ENCODE results near the gene SETD2.
"Not testable (repeated sequence)": the region's sequence is repeated elsewhere in the genome, so short reads cannot be mapped to it uniquely, and the experiment has no call there.

Gene SETD2

DNA sequence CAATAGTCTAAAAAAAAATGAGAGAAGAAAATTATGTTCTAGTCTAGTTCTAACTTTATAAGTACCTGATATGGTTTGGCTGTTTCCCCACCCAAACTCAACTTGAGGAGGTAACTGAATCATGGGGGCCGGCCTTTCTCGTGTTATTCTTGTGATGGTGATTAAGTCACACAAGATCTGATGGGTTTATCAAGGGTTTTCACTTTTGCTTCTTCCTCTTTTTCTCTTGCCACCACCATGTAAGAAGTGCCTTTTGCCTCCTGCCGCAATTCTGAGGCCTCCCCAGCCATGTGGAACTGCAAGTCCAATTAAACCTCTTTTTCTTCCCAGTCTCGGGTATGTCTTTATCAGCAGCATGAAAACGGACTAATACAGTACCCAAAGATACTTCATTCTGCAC, 44.5 kb downstream of the SETD2 start:
- H3K9ac ChIP-seq (ENCODE audit: low read length); H3K27me3 ChIP-seq (ENCODE audit: control insufficient read depth in 1 of 2, insufficient read depth in 2 of 2, low read length in 2 of 2); H3K27ac ChIP-seq (ENCODE audit: low read depth, low read length); H3K4me1 ChIP-seq (ENCODE audit: insufficient read depth, low read length); H3K4me3 ChIP-seq (ENCODE audit: low read depth in 1 of 2, low read length in 2 of 2); H3K9me3 ChIP-seq (ENCODE audit: low read length): not testable (repeated sequence)
- H3K36me3 ChIP-seq (ENCODE audit: insufficient read depth, low read length) = peaks cover 23% of the 10 kb centered on the region

DNA sequence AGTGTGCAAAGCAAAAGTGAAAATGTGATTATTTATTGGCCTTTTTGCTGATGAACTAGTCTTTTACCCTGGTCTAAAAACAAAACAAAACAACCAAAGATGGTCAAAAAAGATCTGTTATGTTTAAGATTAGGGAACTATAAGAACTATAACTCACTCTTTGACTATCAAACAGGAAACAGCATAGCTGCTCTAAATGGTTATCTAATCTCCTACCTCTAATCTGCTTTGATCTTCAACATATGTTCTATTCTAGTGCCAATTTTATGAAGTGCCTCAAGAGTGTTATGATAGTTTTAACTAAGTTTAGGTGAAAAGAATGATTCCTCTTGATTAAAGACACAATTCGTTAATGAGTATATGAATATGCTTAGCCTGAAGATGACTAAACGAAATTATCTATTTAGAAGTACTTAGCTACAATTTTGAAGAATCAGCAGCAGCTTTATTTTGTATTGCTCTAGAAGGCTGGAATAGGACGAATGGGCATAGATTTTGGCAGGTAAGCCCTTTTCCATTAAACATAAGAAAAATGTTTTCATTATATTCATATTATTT, 46.0 kb downstream of the SETD2 start:
- Histone ChIP-seq H3K9ac (ENCODE audit: low read length) (no peak overlapping the region), H3K27me3 (ENCODE audit: control insufficient read depth in 1 of 2, insufficient read depth in 2 of 2, low read length in 2 of 2) (no peaks in the 10 kb centered on the region), H3K27ac (ENCODE audit: low read depth, low read length) (no peak overlapping the region), H3K36me3 (ENCODE audit: insufficient read depth, low read length) (peaks cover 20% of the 10 kb centered on the region), H3K9me3 (ENCODE audit: low read length) (no peaks in the 10 kb centered on the region), H3K4me1 (ENCODE audit: insufficient read depth, low read length) (no peaks in the 10 kb centered on the region), H3K4me3 (ENCODE audit: low read depth in 1 of 2, low read length in 2 of 2) (no peak overlapping the region)

DNA sequence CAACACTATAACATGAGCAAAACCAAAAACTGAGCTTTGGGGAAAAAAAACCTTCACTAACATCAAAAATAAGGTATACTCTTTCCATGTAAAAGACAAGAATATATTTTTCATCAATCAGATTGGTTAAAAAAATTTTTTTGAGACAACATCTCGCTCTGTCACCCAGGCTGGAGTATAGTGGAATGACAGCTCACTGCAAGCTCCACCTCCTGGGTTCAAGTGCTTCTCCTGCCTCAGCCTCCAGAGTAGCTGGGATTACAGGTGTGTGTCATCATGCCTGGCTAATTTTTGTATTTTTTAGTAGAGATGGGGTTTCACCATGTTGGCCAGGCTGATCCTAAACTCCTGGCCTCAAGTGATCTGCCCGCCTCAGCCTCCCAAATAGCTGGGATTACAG, 48.4 kb downstream of the SETD2 start:
- H3K4me3 ChIP-seq (ENCODE audit: low read depth in 1 of 2, low read length in 2 of 2); H3K4me1 ChIP-seq (ENCODE audit: insufficient read depth, low read length); H3K27ac ChIP-seq (ENCODE audit: low read depth, low read length); H3K9ac ChIP-seq (ENCODE audit: low read length); H3K9me3 ChIP-seq (ENCODE audit: low read length); H3K27me3 ChIP-seq (ENCODE audit: control insufficient read depth in 1 of 2, insufficient read depth in 2 of 2, low read length in 2 of 2): not testable (repeated sequence)
- peaks cover 19% of the 10 kb centered on the region for H3K36me3 ChIP-seq (ENCODE audit: insufficient read depth, low read length)

DNA sequence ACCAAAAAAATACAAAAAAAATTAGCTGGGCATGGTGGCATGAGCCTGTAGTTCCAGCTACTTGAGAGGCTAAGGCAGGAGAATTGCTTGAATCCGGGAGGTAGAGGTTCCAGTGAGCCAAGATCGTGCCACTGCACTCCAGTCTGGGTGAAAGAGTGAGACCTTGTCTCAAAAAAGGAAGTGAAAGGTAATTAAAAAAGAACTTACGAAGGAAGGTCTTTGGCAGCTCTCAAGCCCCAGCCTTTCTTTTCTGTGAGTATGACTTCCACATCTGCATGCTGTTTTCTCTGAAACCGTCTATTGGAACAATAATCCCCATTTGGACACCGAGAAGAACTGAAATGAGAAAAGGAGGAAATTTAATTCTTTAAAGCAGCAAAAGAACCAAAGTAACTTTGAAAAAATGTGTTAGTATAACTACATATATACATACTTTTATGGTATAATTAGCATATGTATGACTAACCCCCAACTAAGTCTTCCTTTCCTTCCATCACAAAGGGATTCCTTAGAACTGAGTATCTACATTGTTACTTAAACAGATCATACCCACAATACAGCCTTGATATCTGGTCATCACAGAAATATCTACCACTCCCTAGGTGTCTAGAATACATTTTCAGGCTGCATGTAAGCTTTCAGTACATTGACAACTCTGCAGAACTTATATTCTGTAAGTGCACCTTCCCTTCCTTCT, 50.1 kb downstream of the SETD2 start:
- Histone ChIP-seq H3K4me1 (ENCODE audit: insufficient read depth, low read length) (no peaks in the 10 kb centered on the region), H3K9me3 (ENCODE audit: low read length) (no peaks in the 10 kb centered on the region), H3K4me3 (ENCODE audit: low read depth in 1 of 2, low read length in 2 of 2) (no peak overlapping the region), H3K27ac (ENCODE audit: low read depth, low read length) (no peak overlapping the region), H3K27me3 (ENCODE audit: control insufficient read depth in 1 of 2, insufficient read depth in 2 of 2, low read length in 2 of 2) (no peaks in the 10 kb centered on the region), H3K9ac (ENCODE audit: low read length) (no peak overlapping the region), H3K36me3 (ENCODE audit: insufficient read depth, low read length) (peaks cover 19% of the 10 kb centered on the region)

DNA sequence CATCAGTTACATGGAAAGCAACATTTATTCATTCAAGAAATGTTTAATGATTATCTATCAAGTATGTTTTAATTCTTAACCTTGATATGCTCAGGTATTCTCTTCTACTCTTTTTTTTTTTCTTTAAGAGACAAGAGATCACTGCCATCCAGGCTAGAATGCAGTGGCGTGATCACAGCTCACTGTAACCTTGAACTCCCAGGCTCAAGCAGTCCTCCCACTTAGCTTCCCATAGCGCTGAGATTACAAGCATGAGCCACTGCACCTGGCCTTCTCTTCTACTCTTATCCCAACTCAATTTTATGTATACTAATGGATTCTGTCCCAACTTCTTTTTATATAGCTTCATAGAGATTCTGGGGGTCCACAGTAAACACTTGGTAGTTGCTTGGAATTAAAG, 50.9 kb downstream of the SETD2 start:
- Histone ChIP-seq H3K9me3 (ENCODE audit: low read length) (no peaks in the 10 kb centered on the region), H3K36me3 (ENCODE audit: insufficient read depth, low read length) (peaks cover 19% of the 10 kb centered on the region), H3K9ac (ENCODE audit: low read length) (no peak overlapping the region), H3K4me3 (ENCODE audit: low read depth in 1 of 2, low read length in 2 of 2) (no peak overlapping the region), H3K27me3 (ENCODE audit: control insufficient read depth in 1 of 2, insufficient read depth in 2 of 2, low read length in 2 of 2) (no peaks in the 10 kb centered on the region), H3K4me1 (ENCODE audit: insufficient read depth, low read length) (no peaks in the 10 kb centered on the region), H3K27ac (ENCODE audit: low read depth, low read length) (no peak overlapping the region)

DNA sequence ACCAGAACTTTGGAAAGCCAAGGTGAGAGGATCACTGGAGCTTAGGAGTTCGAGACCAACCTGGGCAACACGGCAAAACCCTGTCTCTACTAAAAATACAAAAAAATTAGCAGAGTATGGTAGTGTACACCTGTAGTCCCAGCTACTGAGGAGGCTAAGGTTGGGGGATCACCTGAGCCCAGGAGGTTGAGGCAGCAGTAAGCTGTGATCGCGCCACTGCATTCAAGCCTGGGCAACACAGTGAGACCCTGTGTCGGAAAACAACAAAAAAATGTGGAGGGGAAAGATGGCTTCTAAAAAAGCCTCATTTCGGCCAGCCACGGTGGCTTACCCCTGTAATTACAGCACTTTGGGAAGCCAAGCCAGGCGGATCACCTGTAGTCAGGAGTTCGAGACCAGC, 54.5 kb downstream of the SETD2 start:
- Histone ChIP-seq H3K4me3 (ENCODE audit: low read depth in 1 of 2, low read length in 2 of 2) (no peak overlapping the region), H3K27ac (ENCODE audit: low read depth, low read length) (no peak overlapping the region), H3K4me1 (ENCODE audit: insufficient read depth, low read length) (no peaks in the 10 kb centered on the region), H3K9me3 (ENCODE audit: low read length) (no peaks in the 10 kb centered on the region), H3K27me3 (ENCODE audit: control insufficient read depth in 1 of 2, insufficient read depth in 2 of 2, low read length in 2 of 2) (no peaks in the 10 kb centered on the region), H3K36me3 (ENCODE audit: insufficient read depth, low read length) (peaks cover 19% of the 10 kb centered on the region), H3K9ac (ENCODE audit: low read length) (no peak overlapping the region)

DNA sequence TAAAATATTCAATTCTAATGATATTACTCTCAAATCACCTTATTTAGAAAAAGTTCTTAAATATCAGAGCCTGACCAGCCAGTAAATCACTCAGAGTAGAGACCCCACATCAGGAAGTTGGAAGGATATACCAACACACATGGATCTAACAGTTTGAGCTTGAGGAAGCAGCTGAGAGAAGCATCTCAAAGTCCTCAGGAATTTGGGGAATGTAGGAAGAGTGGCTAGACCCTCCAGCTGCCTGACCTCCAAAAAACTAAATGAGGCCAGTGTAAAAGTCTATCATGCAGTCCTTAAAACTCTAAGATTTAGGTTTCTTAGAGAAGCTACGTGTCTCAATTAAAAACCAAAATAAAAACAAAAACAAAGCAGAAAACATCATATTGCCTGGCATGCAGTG, 55.4 kb downstream of the SETD2 start:
- no peak overlapping the region for H3K27ac ChIP-seq (ENCODE audit: low read depth, low read length)
- H3K4me3 ChIP-seq (ENCODE audit: low read depth in 1 of 2, low read length in 2 of 2) = no peak overlapping the region
- peaks cover 14% of the 10 kb centered on the region for H3K36me3 ChIP-seq (ENCODE audit: insufficient read depth, low read length)
- H3K27me3 ChIP-seq (ENCODE audit: control insufficient read depth in 1 of 2, insufficient read depth in 2 of 2, low read length in 2 of 2) = no peaks in the 10 kb centered on the region
- H3K4me1 ChIP-seq (ENCODE audit: insufficient read depth, low read length) = no peaks in the 10 kb centered on the region
- no peaks in the 10 kb centered on the region for H3K9me3 ChIP-seq (ENCODE audit: low read length)
- H3K9ac ChIP-seq (ENCODE audit: low read length) = no peak overlapping the region

DNA sequence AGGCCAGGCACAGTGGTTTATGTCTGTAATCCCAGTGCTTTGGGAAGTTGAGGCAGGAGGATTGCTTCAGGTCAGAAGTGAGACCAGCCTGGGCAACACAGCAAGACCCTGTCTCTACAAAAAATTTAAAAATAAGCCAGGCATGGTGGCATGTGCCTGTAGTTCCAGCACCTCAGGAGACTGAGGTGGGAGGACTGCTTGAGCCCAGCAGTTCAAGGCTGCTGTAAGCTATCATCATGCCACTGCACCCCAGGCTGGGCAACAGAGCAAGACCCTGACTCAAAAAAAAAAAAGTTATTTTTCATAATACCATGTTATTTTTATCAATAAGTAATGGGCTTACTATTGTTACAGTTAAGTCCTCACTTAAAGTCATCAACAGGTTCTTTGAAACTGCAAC, 59.7 kb downstream of the SETD2 start:
- no peak overlapping the region for H3K27ac ChIP-seq (ENCODE audit: low read depth, low read length)
- H3K4me3 ChIP-seq (ENCODE audit: low read depth in 1 of 2, low read length in 2 of 2) = no peak overlapping the region
- no peaks in the 10 kb centered on the region for H3K4me1 ChIP-seq (ENCODE audit: insufficient read depth, low read length)
- H3K9me3 ChIP-seq (ENCODE audit: low read length) = no peaks in the 10 kb centered on the region
- no peak overlapping the region for H3K9ac ChIP-seq (ENCODE audit: low read length)
- peaks cover 7% of the 10 kb centered on the region for H3K36me3 ChIP-seq (ENCODE audit: insufficient read depth, low read length)
- no peaks in the 10 kb centered on the region for H3K27me3 ChIP-seq (ENCODE audit: control insufficient read depth in 1 of 2, insufficient read depth in 2 of 2, low read length in 2 of 2)

DNA sequence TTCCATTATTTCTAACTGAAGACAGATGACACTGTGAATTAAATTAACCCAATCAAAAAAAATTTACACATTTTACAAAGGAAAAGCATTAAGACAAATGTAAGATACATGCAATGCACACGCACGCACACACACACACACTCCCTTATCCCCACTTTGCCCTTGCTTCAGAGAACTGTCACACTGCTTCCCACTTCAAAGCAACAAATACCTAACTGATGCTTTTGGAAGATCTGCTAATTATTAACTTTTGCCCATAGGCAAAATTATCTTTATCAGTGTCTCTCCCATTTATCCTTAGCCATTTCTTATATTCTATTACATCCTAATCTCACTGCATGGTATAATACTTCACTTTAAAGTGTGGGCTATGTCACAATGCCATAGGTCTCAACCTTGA, 60.3 kb downstream of the SETD2 start:
- no peak overlapping the region for H3K9ac ChIP-seq (ENCODE audit: low read length)
- no peak overlapping the region for H3K4me3 ChIP-seq (ENCODE audit: low read depth in 1 of 2, low read length in 2 of 2)
- no peak overlapping the region for H3K27ac ChIP-seq (ENCODE audit: low read depth, low read length)
- no peaks in the 10 kb centered on the region for H3K9me3 ChIP-seq (ENCODE audit: low read length)
- no peaks in the 10 kb centered on the region for H3K27me3 ChIP-seq (ENCODE audit: control insufficient read depth in 1 of 2, insufficient read depth in 2 of 2, low read length in 2 of 2)
- peaks cover 7% of the 10 kb centered on the region for H3K36me3 ChIP-seq (ENCODE audit: insufficient read depth, low read length)
- H3K4me1 ChIP-seq (ENCODE audit: insufficient read depth, low read length) = no peaks in the 10 kb centered on the region

DNA sequence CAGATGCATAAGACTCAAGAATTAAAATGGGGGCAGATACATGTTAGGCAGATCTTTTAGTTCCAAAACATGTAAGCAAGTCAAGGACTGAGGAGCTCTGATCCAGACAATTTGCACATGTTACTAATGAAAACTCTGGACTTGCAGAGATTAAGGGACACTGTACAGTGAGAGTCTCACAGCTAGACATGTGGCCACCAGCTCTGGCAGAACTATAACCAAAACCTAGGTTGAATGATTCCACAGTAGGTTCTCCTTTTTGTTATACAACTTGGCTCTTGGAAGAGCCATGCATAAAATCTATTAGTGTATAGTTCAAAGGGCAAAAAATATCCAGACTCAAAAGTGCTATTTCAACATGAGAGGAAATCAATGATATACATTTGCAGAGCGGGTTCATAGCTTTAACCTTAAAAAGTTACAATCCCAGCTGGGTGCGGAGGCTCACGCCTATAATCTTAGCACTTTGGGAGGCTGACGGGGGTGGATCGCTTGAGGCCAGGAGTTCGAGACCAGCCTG, 61.8 kb downstream of the SETD2 start:
- Histone ChIP-seq H3K36me3 (ENCODE audit: insufficient read depth, low read length) (peaks cover 8% of the 10 kb centered on the region), H3K4me3 (ENCODE audit: low read depth in 1 of 2, low read length in 2 of 2) (no peak overlapping the region), H3K27me3 (ENCODE audit: control insufficient read depth in 1 of 2, insufficient read depth in 2 of 2, low read length in 2 of 2) (no peaks in the 10 kb centered on the region), H3K4me1 (ENCODE audit: insufficient read depth, low read length) (no peaks in the 10 kb centered on the region), H3K27ac (ENCODE audit: low read depth, low read length) (no peak overlapping the region), H3K9ac (ENCODE audit: low read length) (no peak overlapping the region), H3K9me3 (ENCODE audit: low read length) (no peaks in the 10 kb centered on the region)

DNA sequence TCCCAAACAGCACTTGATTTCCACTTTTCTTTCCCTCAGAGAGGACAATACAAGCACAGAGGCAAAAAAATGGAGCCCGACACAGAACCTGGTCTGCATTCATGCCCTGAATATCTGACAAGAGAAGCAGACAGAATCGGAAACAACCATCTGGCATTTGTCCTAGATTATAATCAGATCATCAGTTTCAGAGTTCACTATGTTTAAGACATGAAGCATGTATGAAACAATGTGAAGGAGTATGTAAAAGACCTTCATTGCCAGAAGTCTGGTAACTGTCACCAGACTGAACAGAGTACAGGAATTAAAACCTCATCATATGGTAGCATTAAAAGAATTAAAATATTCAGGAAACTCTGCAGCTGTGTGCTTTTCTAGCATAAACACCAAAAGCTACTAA, 65.0 kb downstream of the SETD2 start:
- H3K4me3 ChIP-seq (ENCODE audit: low read depth in 1 of 2, low read length in 2 of 2) = no peak overlapping the region
- H3K4me1 ChIP-seq (ENCODE audit: insufficient read depth, low read length) = no peaks in the 10 kb centered on the region
- H3K27ac ChIP-seq (ENCODE audit: low read depth, low read length) = no peak overlapping the region
- peaks cover 12% of the 10 kb centered on the region for H3K36me3 ChIP-seq (ENCODE audit: insufficient read depth, low read length)
- no peaks in the 10 kb centered on the region for H3K9me3 ChIP-seq (ENCODE audit: low read length)
- no peaks in the 10 kb centered on the region for H3K27me3 ChIP-seq (ENCODE audit: control insufficient read depth in 1 of 2, insufficient read depth in 2 of 2, low read length in 2 of 2)
- H3K9ac ChIP-seq (ENCODE audit: low read length) = no peak overlapping the region

DNA sequence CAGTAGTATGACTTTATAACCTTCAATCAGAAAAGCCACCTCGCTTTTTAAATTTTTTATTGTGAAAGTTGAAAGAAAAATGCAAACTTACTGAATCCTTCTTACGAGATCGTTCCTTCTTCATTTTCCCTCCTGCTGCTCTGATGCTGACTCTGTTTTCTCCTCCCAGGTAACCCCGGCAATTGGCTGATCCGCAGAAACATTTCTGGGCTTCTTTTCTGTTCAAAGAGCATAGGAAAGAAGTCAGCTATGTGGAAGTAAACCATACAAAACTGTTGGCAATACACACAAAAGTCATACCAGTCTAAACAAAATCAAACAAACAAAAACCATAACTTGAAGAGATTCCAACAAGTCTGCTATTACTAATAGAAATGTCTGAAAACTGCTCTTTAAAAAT, 66.0 kb downstream of the SETD2 start:
- no peaks in the 10 kb centered on the region for H3K9me3 ChIP-seq (ENCODE audit: low read length)
- no peak overlapping the region for H3K4me3 ChIP-seq (ENCODE audit: low read depth in 1 of 2, low read length in 2 of 2)
- no peak overlapping the region for H3K27ac ChIP-seq (ENCODE audit: low read depth, low read length)
- no peaks in the 10 kb centered on the region for H3K4me1 ChIP-seq (ENCODE audit: insufficient read depth, low read length)
- peaks cover 12% of the 10 kb centered on the region for H3K36me3 ChIP-seq (ENCODE audit: insufficient read depth, low read length)
- no peak overlapping the region for H3K9ac ChIP-seq (ENCODE audit: low read length)
- H3K27me3 ChIP-seq (ENCODE audit: control insufficient read depth in 1 of 2, insufficient read depth in 2 of 2, low read length in 2 of 2) = no peaks in the 10 kb centered on the region

Measured in muscle layer of colon (tissue), 2 donors.